Vagina (tissue), 2 donors: ENCODE measurements around the gene NHLRC2. TPM values are rescaled to one million over a fixed set of nuclear protein-coding genes. Genes with fewer than 3 reads are reported as not detected.

Experiments
- DNase-seq, 2 donors: peaks; one replicate each; pipeline ENCODE4 v3.0.0-alpha.2; 2017; ENCODE audit errors: extremely low spot score in 2 of 2
- H3K27ac ChIP-seq: fragments of 200-600 bp; sonication (generic); one replicate; pipeline ENCODE4 v1.5.1; 2019
- H3K27me3 ChIP-seq: fragments of 200-600 bp; sonication (generic); one replicate; pipeline ENCODE4 v1.5.1; 2019
- H3K36me3 ChIP-seq, 2 donors: fragments of 200-600 bp; sonication (generic); one replicate each; pipeline ENCODE4 v1.5.1; 2017 to 2019
- H3K4me1 ChIP-seq: fragments of 200-600 bp; sonication (generic); one replicate; pipeline ENCODE4 v1.5.1; 2019
- H3K4me3 ChIP-seq, 2 donors: fragments of 200-600 bp; sonication (generic); 1 replicate in 1 of 2; 2 replicates in 1 of 2; pipeline ENCODE4 v1.5.1; 2016 to 2019
- H3K9me3 ChIP-seq: fragments of 200-600 bp; sonication (generic); one replicate; pipeline ENCODE4 v1.5.1; 2019
- CTCF ChIP-seq, 3 experiments: fragments of 450-650 bp in 2 of 3; fragments of 200-600 bp in 1 of 3; sonication (generic) in 1 of 3; IDR thresholded peaks; one replicate each; pipeline ENCODE4 v1.5.1; 2017 to 2019; ENCODE audit warnings: antibody characterized with exemption in 3 of 3, mild to moderate bottlenecking in 2 of 3, moderate library complexity in 2 of 3
- POLR2A ChIP-seq, 2 donors: fragments of 450-650 bp; IDR thresholded peaks; one replicate each; pipeline ENCODE4 v1.6.1; 2017; ENCODE audit warnings: antibody characterized with exemption in 2 of 2, mild to moderate bottlenecking in 2 of 2, moderate library complexity in 2 of 2
- POLR2AphosphoS5 ChIP-seq, 2 donors: sonication (generic); formaldehyde crosslinking; IDR thresholded peaks; one replicate each; pipeline ENCODE4 v1.9.0; 2017; ENCODE audit warnings: antibody characterized with exemption in 2 of 2, mild to moderate bottlenecking in 2 of 2, low read depth in 1 of 2; ENCODE audit not compliant: insufficient read depth in 1 of 2
- intact Hi-C: fragments of 100-400 bp; cut with DNase I; formaldehyde crosslinking; loops from one replicate; pipeline ENCODE4 v1.15.1; 2023
- total RNA-seq: library from RNA; depleted of rRNA; stranded (reverse); fragments of >200 nt; gene quantifications from one replicate; pipeline ENCODE4 v1.2.3, GENCODE V29; 2016

The NHLRC2 gene
- total RNA-seq, 1 donor from 2014 or later: 16.7 TPM

GRCh38 chr10:113924186-113924585, 69.7 kb downstream of the NHLRC2 start:
- H3K36me3 ChIP-seq: no peaks in the 10 kb centered on the region
- intact Hi-C loops: no loop called here
- no peak overlapping the region for H3K4me3 ChIP-seq
- H3K4me1 ChIP-seq: no peaks in the 10 kb centered on the region
- H3K27ac ChIP-seq: no peak overlapping the region
- H3K9me3 ChIP-seq: no peaks in the 10 kb centered on the region
- TF ChIP-seq POLR2A (IDR thresholded peaks at IDR 0.05) (no peak), POLR2AphosphoS5 (IDR thresholded peaks at IDR 0.05; ENCODE audit: insufficient read depth in 1 of 2, low read depth in 1 of 2) (no peak), CTCF (IDR thresholded peaks at IDR 0.05) (no peak)
- DNase-seq: no peak
- H3K27me3 ChIP-seq: no peaks in the 10 kb centered on the region

GRCh38 chr10:113924664-113925063, 70.2 kb downstream of the NHLRC2 start:
- DNase-seq: no peak
- Histone ChIP-seq H3K4me1 (no peaks in the 10 kb centered on the region), H3K9me3 (no peaks in the 10 kb centered on the region), H3K36me3 (no peaks in the 10 kb centered on the region), H3K27ac (no peak overlapping the region), H3K27me3 (no peaks in the 10 kb centered on the region), H3K4me3 (no peak overlapping the region)
- TF ChIP-seq CTCF (IDR thresholded peaks at IDR 0.05) (no peak), POLR2AphosphoS5 (IDR thresholded peaks at IDR 0.05; ENCODE audit: insufficient read depth in 1 of 2, low read depth in 1 of 2) (no peak), POLR2A (IDR thresholded peaks at IDR 0.05) (no peak)
- intact Hi-C loops: no loop called here

- no peak for TF ChIP-seq CTCF (IDR thresholded peaks at IDR 0.05)
- TF ChIP-seq POLR2AphosphoS5 (IDR thresholded peaks at IDR 0.05; ENCODE audit: insufficient read depth in 1 of 2, low read depth in 1 of 2): no peak
- no peak for TF ChIP-seq POLR2A (IDR thresholded peaks at IDR 0.05)
- intact Hi-C loops: no loop called here
- Histone ChIP-seq H3K4me1 (no peaks in the 10 kb centered on the region), H3K36me3 (no peaks in the 10 kb centered on the region), H3K4me3 (no peak overlapping the region), H3K27me3 (no peaks in the 10 kb centered on the region), H3K9me3 (no peaks in the 10 kb centered on the region), H3K27ac (no peak overlapping the region)
- no peak for DNase-seq
Measured at GRCh38 chr10:113927440-113927839, 73.0 kb downstream of the NHLRC2 start.

GRCh38 chr10:113928830-113929229, 74.4 kb downstream of the NHLRC2 start:
- Histone ChIP-seq H3K36me3 (no peaks in the 10 kb centered on the region), H3K9me3 (no peaks in the 10 kb centered on the region), H3K27ac (no peak overlapping the region), H3K4me1 (no peaks in the 10 kb centered on the region), H3K4me3 (no peak overlapping the region), H3K27me3 (no peaks in the 10 kb centered on the region)
- intact Hi-C loops: no loop called here
- TF ChIP-seq POLR2AphosphoS5 (IDR thresholded peaks at IDR 0.05; ENCODE audit: insufficient read depth in 1 of 2, low read depth in 1 of 2): no peak
- TF ChIP-seq CTCF (IDR thresholded peaks at IDR 0.05): no peak
- TF ChIP-seq POLR2A (IDR thresholded peaks at IDR 0.05): no peak
- DNase-seq: no peak

GRCh38 chr10:113929522-113929921, 75.1 kb downstream of the NHLRC2 start:
- no peak for DNase-seq
- Histone ChIP-seq H3K36me3 (no peaks in the 10 kb centered on the region), H3K27ac (no peak overlapping the region), H3K9me3 (no peaks in the 10 kb centered on the region), H3K4me3 (no peak overlapping the region), H3K4me1 (no peaks in the 10 kb centered on the region), H3K27me3 (no peaks in the 10 kb centered on the region)
- intact Hi-C loops: no loop called here
- TF ChIP-seq CTCF (IDR thresholded peaks at IDR 0.05) (no peak), POLR2AphosphoS5 (IDR thresholded peaks at IDR 0.05; ENCODE audit: insufficient read depth in 1 of 2, low read depth in 1 of 2) (no peak), POLR2A (IDR thresholded peaks at IDR 0.05) (no peak)
